NCI-H774 (cell line): Measurements from ENCODE around the gene RAB11FIP2.

Experiments used
- DNase-seq: peaks from one replicate; lab custom pipeline; 2025; lab: John Stamatoyannopoulos, UW

RAB11FIP2 gene

GRCh38 chr10:118033905-118034304, 12.8 kb downstream of the RAB11FIP2 start:
- DNase-seq: no peak

GRCh38 chr10:118032564-118032963, 14.2 kb downstream of the RAB11FIP2 start:
- no peak for DNase-seq

- DNase-seq: no peak
Measured at GRCh38 chr10:118031351-118032075, 15.2 kb downstream of the RAB11FIP2 start.

- DNase-seq: no peak
Measured at GRCh38 chr10:118028619-118029018, 18.1 kb downstream of the RAB11FIP2 start.

GRCh38 chr10:118027397-118027796, 19.3 kb downstream of the RAB11FIP2 start:
- DNase-seq: no peak

- DNase-seq: no peak
Measured at GRCh38 chr10:118026936-118027335, 19.8 kb downstream of the RAB11FIP2 start.

GRCh38 chr10:118020365-118020764, 26.4 kb downstream of the RAB11FIP2 start:
- no peak for DNase-seq

GRCh38 chr10:118017850-118018249, 28.9 kb downstream of the RAB11FIP2 start:
- DNase-seq: no peak

GRCh38 chr10:118017071-118017740, 29.5 kb downstream of the RAB11FIP2 start:
- DNase-seq: no peak

GRCh38 chr10:118012952-118013525, 33.7 kb downstream of the RAB11FIP2 start:
- DNase-seq: no peak

- DNase-seq: no peak
Measured at GRCh38 chr10:118007773-118008172, 39.0 kb downstream of the RAB11FIP2 start.

- no peak for DNase-seq
Measured at GRCh38 chr10:118003126-118003525, 43.6 kb downstream of the RAB11FIP2 start.

GRCh38 chr10:118002581-118002980, 44.2 kb downstream of the RAB11FIP2 start:
- DNase-seq: no peak

- no peak for DNase-seq
Measured at GRCh38 chr10:117997673-117998072, 49.1 kb downstream of the RAB11FIP2 start.

- DNase-seq: no peak
Measured at GRCh38 chr10:117996709-117997108, 50.0 kb downstream of the RAB11FIP2 start.

GRCh38 chr10:117994771-117995170, 52.0 kb downstream of the RAB11FIP2 start:
- no peak for DNase-seq

GRCh38 chr10:117993166-117993565, 53.6 kb downstream of the RAB11FIP2 start:
- DNase-seq: no peak

- no peak for DNase-seq
Measured at GRCh38 chr10:117991701-117992100, 55.0 kb downstream of the RAB11FIP2 start.

- no peak for DNase-seq
Measured at GRCh38 chr10:117989962-117990361, 56.8 kb downstream of the RAB11FIP2 start.

- DNase-seq: no peak
Measured at GRCh38 chr10:117988814-117989213, 57.9 kb downstream of the RAB11FIP2 start.

- DNase-seq: no peak
Measured at GRCh38 chr10:117987244-117987909, 59.4 kb downstream of the RAB11FIP2 start.

- no peak for DNase-seq
Measured at GRCh38 chr10:117983961-117984360, 62.8 kb downstream of the RAB11FIP2 start.
